ENCODE measurements around the gene RNASET2. TPM values are rescaled to one million over a fixed set of nuclear protein-coding genes. Genes with fewer than 3 reads are reported as not detected.
"Not testable (repeated sequence)": the region's sequence is repeated elsewhere in the genome, so short reads cannot be mapped to it uniquely, and the experiment has no call there.

The RNASET2 gene
- total RNA-seq, 1 donor = 178 TPM

- Histone ChIP-seq H3K9me3 (ENCODE audit: low read depth, low read length) (no peaks in the 10 kb centered on the region), H3K4me3 (ENCODE audit: low read length) (peak overlapping the region; percentile 95), H3K4me1 (ENCODE audit: insufficient read depth, low read length) (peaks cover 87% of the 10 kb centered on the region), H3K27me3 (ENCODE audit: insufficient read depth, low read length) (no peaks in the 10 kb centered on the region)
Measured at GRCh38 chr6:166955121-166955864, 1.1 kb downstream of the RNASET2 start.

- H3K27me3 ChIP-seq (ENCODE audit: insufficient read depth, low read length) = no peaks in the 10 kb centered on the region
- peak overlapping the region; percentile 13 for H3K4me3 ChIP-seq (ENCODE audit: low read length)
- no peaks in the 10 kb centered on the region for H3K9me3 ChIP-seq (ENCODE audit: low read depth, low read length)
- H3K4me1 ChIP-seq (ENCODE audit: insufficient read depth, low read length) = peaks cover 87% of the 10 kb centered on the region
Measured at GRCh38 chr6:166954118-166954713, 2.1 kb downstream of the RNASET2 start.

- no peaks in the 10 kb centered on the region for H3K27me3 ChIP-seq (ENCODE audit: insufficient read depth, low read length)
- H3K4me3 ChIP-seq (ENCODE audit: low read length) = no peak overlapping the region
- peaks cover 78% of the 10 kb centered on the region for H3K4me1 ChIP-seq (ENCODE audit: insufficient read depth, low read length)
- H3K9me3 ChIP-seq (ENCODE audit: low read depth, low read length) = no peaks in the 10 kb centered on the region
Measured at GRCh38 chr6:166952567-166953486, 3.5 kb downstream of the RNASET2 start.

GRCh38 chr6:166952121-166952520, 4.2 kb downstream of the RNASET2 start:
- Histone ChIP-seq H3K9me3 (ENCODE audit: low read depth, low read length) (no peaks in the 10 kb centered on the region), H3K4me1 (ENCODE audit: insufficient read depth, low read length) (peaks cover 70% of the 10 kb centered on the region), H3K27me3 (ENCODE audit: insufficient read depth, low read length) (no peaks in the 10 kb centered on the region), H3K4me3 (ENCODE audit: low read length) (no peak overlapping the region)

GRCh38 chr6:166951670-166952060, 4.7 kb downstream of the RNASET2 start:
- peaks cover 66% of the 10 kb centered on the region for H3K4me1 ChIP-seq (ENCODE audit: insufficient read depth, low read length)
- H3K27me3 ChIP-seq (ENCODE audit: insufficient read depth, low read length) = no peaks in the 10 kb centered on the region
- H3K9me3 ChIP-seq (ENCODE audit: low read depth, low read length) = no peaks in the 10 kb centered on the region
- H3K4me3 ChIP-seq (ENCODE audit: low read length) = no peak overlapping the region

GRCh38 chr6:166950892-166951669, 5.3 kb downstream of the RNASET2 start:
- H3K9me3 ChIP-seq (ENCODE audit: low read depth, low read length); H3K4me3 ChIP-seq (ENCODE audit: low read length); H3K27me3 ChIP-seq (ENCODE audit: insufficient read depth, low read length): not testable (repeated sequence)
- peaks cover 65% of the 10 kb centered on the region for H3K4me1 ChIP-seq (ENCODE audit: insufficient read depth, low read length)

GRCh38 chr6:166950443-166950821, 5.9 kb downstream of the RNASET2 start:
- Histone ChIP-seq H3K9me3 (ENCODE audit: low read depth, low read length) (no peaks in the 10 kb centered on the region), H3K27me3 (ENCODE audit: insufficient read depth, low read length) (no peaks in the 10 kb centered on the region), H3K4me3 (ENCODE audit: low read length) (no peak overlapping the region), H3K4me1 (ENCODE audit: insufficient read depth, low read length) (peaks cover 65% of the 10 kb centered on the region)

- Histone ChIP-seq H3K27me3 (ENCODE audit: insufficient read depth, low read length) (no peaks in the 10 kb centered on the region), H3K4me3 (ENCODE audit: low read length) (no peak overlapping the region), H3K9me3 (ENCODE audit: low read depth, low read length) (no peaks in the 10 kb centered on the region), H3K4me1 (ENCODE audit: insufficient read depth, low read length) (peaks cover 60% of the 10 kb centered on the region)
Measured at GRCh38 chr6:166949528-166950442, 6.6 kb downstream of the RNASET2 start.

- not testable (repeated sequence) for H3K27me3 ChIP-seq (ENCODE audit: insufficient read depth, low read length); H3K4me3 ChIP-seq (ENCODE audit: low read length); H3K9me3 ChIP-seq (ENCODE audit: low read depth, low read length)
- H3K4me1 ChIP-seq (ENCODE audit: insufficient read depth, low read length) = peaks cover 50% of the 10 kb centered on the region
Measured at GRCh38 chr6:166948724-166949123, 7.6 kb downstream of the RNASET2 start.

GRCh38 chr6:166947251-166947650, 9.1 kb downstream of the RNASET2 start:
- Histone ChIP-seq H3K4me1 (ENCODE audit: insufficient read depth, low read length) (peaks cover 40% of the 10 kb centered on the region), H3K9me3 (ENCODE audit: low read depth, low read length) (no peaks in the 10 kb centered on the region), H3K27me3 (ENCODE audit: insufficient read depth, low read length) (no peaks in the 10 kb centered on the region), H3K4me3 (ENCODE audit: low read length) (no peak overlapping the region)

GRCh38 chr6:166946125-166946524, 10.2 kb downstream of the RNASET2 start:
- Histone ChIP-seq H3K9me3 (ENCODE audit: low read depth, low read length) (no peaks in the 10 kb centered on the region), H3K4me1 (ENCODE audit: insufficient read depth, low read length) (peaks cover 28% of the 10 kb centered on the region), H3K27me3 (ENCODE audit: insufficient read depth, low read length) (no peaks in the 10 kb centered on the region)

GRCh38 chr6:166944666-166945256, 11.6 kb downstream of the RNASET2 start:
- Histone ChIP-seq H3K9me3 (ENCODE audit: low read depth, low read length) (no peaks in the 10 kb centered on the region), H3K4me3 (ENCODE audit: low read length) (no peak overlapping the region), H3K27me3 (ENCODE audit: insufficient read depth, low read length) (no peaks in the 10 kb centered on the region), H3K4me1 (ENCODE audit: insufficient read depth, low read length) (peaks cover 15% of the 10 kb centered on the region)

More at GRCh38 chr6:166946125-166946524, 10.2 kb downstream of the RNASET2 start:
- no peak overlapping the region for H3K4me3 ChIP-seq (ENCODE audit: low read length)

- no peaks in the 10 kb centered on the region for H3K9me3 ChIP-seq (ENCODE audit: low read depth, low read length)
- no peaks in the 10 kb centered on the region for H3K27me3 ChIP-seq (ENCODE audit: insufficient read depth, low read length)
- no peak overlapping the region for H3K4me3 ChIP-seq (ENCODE audit: low read length)
- H3K4me1 ChIP-seq (ENCODE audit: insufficient read depth, low read length) = peaks cover 4% of the 10 kb centered on the region
Measured at GRCh38 chr6:166942393-166943168, 13.8 kb downstream of the RNASET2 start.
